Neural cell (in vitro differentiated cells): Measurements from ENCODE around the gene CSNK1G3.

ENCODE experiments used
- EP300 ChIP-seq: fragments of 450-650 bp; conservative IDR thresholded peaks from 2 replicates; pipeline ENCODE4 v1.6.1; 2014; ENCODE audit warnings: antibody characterized with exemption, mild to moderate bottlenecking, moderate library complexity; ENCODE audit not compliant: poor library complexity, severe bottlenecking
- EZH2 ChIP-seq: fragments of 200-600, 300-800 bp; shearing (Covaris generic), sonication (generic); IDR thresholded peaks from 2 replicates; pipeline ENCODE4 v1.6.1; 2014; ENCODE audit warnings: antibody characterized with exemption, low read length, borderline replicate concordance, mild to moderate bottlenecking; ENCODE audit not compliant: insufficient read depth, poor library complexity, severe bottlenecking
- MXI1 ChIP-seq: fragments of 450-650 bp; conservative IDR thresholded peaks from 2 replicates; pipeline ENCODE4 v1.6.1; 2014; ENCODE audit warnings: antibody characterized with exemption, mild to moderate bottlenecking; ENCODE audit not compliant: poor library complexity, severe bottlenecking
- POLR2AphosphoS5 ChIP-seq: IDR thresholded peaks from 2 replicates; pipeline ENCODE4 v1.6.1; 2012
- RAD21 ChIP-seq: fragments of 450-650 bp; conservative IDR thresholded peaks from 2 replicates; pipeline ENCODE4 v1.6.1; 2014; ENCODE audit warnings: antibody characterized with exemption, mild to moderate bottlenecking, moderate library complexity
- SMC3 ChIP-seq: fragments of 450-650 bp; conservative IDR thresholded peaks from 2 replicates; pipeline ENCODE4 v1.6.1; 2014; ENCODE audit warnings: antibody characterized with exemption, mild to moderate bottlenecking, moderate library complexity; ENCODE audit not compliant: poor library complexity
- TAF1 ChIP-seq: IDR thresholded peaks from 2 replicates; pipeline ENCODE4 v1.6.1; 2012; ENCODE audit warnings: low read depth
- TF ChIP-seq, protein P1 (sequence below): fragments of 450-650 bp; IDR thresholded peaks from 2 replicates; pipeline ENCODE4 v1.5.1; 2014; ENCODE audit warnings: antibody characterized with exemption, mild to moderate bottlenecking, moderate library complexity; ENCODE audit not compliant: poor library complexity, severe bottlenecking

DNA sequence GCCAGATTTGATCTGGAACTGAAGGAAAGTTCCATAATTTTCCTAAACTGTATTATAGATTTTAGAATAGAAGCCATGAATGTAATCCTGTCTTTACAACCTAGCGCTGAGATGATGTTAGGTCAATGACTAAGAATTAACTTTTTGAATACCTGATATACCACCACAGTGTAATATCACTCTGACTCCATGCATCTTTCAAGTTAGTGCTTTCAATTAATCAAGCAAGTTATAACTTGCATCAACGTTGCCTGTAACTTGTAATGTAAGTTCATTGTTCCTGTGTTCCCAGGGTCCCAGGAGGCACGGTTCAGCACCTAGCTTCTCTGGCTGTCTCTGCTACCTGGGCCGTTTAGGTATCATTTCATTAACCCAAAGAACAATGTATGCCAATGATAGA lies 139.3 kb downstream of the CSNK1G3 start:
- TF ChIP-seq POLR2AphosphoS5 (no peak), EP300 (no peak), TAF1 (no peak), MXI1 (no peak), RAD21 (no peak), EZH2 (no peak), SMC3 (no peak)
- TF ChIP-seq, protein P1, sequence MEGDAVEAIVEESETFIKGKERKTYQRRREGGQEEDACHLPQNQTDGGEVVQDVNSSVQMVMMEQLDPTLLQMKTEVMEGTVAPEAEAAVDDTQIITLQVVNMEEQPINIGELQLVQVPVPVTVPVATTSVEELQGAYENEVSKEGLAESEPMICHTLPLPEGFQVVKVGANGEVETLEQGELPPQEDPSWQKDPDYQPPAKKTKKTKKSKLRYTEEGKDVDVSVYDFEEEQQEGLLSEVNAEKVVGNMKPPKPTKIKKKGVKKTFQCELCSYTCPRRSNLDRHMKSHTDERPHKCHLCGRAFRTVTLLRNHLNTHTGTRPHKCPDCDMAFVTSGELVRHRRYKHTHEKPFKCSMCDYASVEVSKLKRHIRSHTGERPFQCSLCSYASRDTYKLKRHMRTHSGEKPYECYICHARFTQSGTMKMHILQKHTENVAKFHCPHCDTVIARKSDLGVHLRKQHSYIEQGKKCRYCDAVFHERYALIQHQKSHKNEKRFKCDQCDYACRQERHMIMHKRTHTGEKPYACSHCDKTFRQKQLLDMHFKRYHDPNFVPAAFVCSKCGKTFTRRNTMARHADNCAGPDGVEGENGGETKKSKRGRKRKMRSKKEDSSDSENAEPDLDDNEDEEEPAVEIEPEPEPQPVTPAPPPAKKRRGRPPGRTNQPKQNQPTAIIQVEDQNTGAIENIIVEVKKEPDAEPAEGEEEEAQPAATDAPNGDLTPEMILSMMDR = no peak
